Peyer's patch (tissue), 4 donors: ENCODE results near the gene BRF1. TPM values are rescaled to one million over a fixed set of nuclear protein-coding genes. Genes with fewer than 3 reads are reported as not detected.

ENCODE experiments used
- DNase-seq, 3 donors: peaks; one replicate each; pipeline ENCODE4 v3.0.0-alpha.2; 2017 to 2019
- H3K27ac ChIP-seq, 4 donors: fragments of 200-600 bp; sonication (generic); one replicate each; pipeline ENCODE4 v1.5.1; 2016 to 2019
- H3K27me3 ChIP-seq, 2 donors: fragments of 200-600 bp; sonication (generic); one replicate each; pipeline ENCODE4 v1.5.1; 2019
- H3K36me3 ChIP-seq, 3 donors: fragments of 200-600 bp; sonication (generic); one replicate each; pipeline ENCODE4 v1.5.1; 2016 to 2019
- H3K4me1 ChIP-seq, 4 donors: fragments of 200-600 bp; sonication (generic); one replicate each; pipeline ENCODE4 v1.5.1; 2016 to 2019
- H3K4me3 ChIP-seq, 4 donors: fragments of 200-600 bp; sonication (generic); 1 replicate in 3 of 4; 2 replicates in 1 of 4; pipeline ENCODE4 v1.5.1; 2016 to 2019; ENCODE audit warnings: mild to moderate bottlenecking in 1 of 4
- H3K9me3 ChIP-seq, 4 donors: fragments of 200-600 bp; sonication (generic); one replicate each; pipeline ENCODE4 v1.5.1; 2016 to 2019; ENCODE audit warnings: mild to moderate bottlenecking in 1 of 4
- CTCF ChIP-seq, 6 experiments: fragments of 450-650 bp in 4 of 6; fragments of 200-600 bp in 2 of 6; sonication (generic) in 1 of 6; IDR thresholded peaks; one replicate each; pipeline ENCODE4 v1.5.1; 2017 to 2019; ENCODE audit warnings: antibody characterized with exemption in 6 of 6, mild to moderate bottlenecking in 3 of 6, moderate library complexity in 1 of 6
- POLR2A ChIP-seq, 2 donors: fragments of 450-650 bp; IDR thresholded peaks; one replicate each; pipeline ENCODE4 v1.5.1; 2017; ENCODE audit warnings: antibody characterized with exemption in 2 of 2, mild to moderate bottlenecking in 2 of 2, moderate library complexity in 2 of 2
- total RNA-seq, 4 donors: library from RNA; depleted of rRNA; stranded (reverse); fragments of >200 nt; gene quantifications; one replicate each; pipeline ENCODE4 v1.1.0, GENCODE V29; 2016

BRF1 gene
- total RNA-seq, 4 donors from 2014 or later, result 40.8 to 112 (median 90.3) TPM

DNA sequence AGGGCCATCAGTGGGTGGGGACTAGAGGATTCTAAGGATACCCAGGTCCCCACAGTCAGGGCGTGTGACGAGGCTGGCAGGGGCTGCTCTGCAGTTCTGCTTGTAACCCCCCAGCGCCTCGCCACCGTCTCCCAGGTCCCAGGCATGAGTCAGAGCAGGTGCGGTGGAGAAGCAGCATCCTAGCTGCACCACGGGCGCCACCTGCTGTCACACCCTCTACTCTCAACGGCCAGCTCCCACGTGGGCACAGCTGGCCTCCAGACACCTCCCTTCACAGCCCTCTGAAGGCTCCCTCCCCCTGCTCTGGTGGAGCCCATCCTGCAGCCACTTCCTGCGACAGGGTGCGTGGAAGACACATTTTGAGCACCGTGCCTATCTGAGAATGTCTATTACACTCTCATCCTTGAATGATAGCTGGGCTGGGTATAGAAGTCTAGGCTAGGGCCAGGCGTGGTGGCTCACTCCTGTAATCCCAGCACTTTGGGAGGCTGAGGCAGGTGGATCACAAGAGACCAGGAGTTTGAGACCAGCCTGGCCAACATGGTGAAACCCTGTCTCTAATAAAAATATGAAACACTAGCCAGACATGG, 112.8 kb downstream of the BRF1 start:
- Histone ChIP-seq H3K4me1 (no peaks in the 10 kb centered on the region), H3K9me3 (peaks cover 0 to 5% (median 0%) of the 10 kb centered on the region in 4 donors), H3K4me3 (no peak overlapping the region), H3K36me3 (no peaks in the 10 kb centered on the region), H3K27me3 (no peaks in the 10 kb centered on the region), H3K27ac (no peak overlapping the region)
- DNase-seq, result peak in 2 of 3 donors; percentile 81 to 84
- TF ChIP-seq POLR2A (IDR thresholded peaks at IDR 0.05), result no peak
- TF ChIP-seq CTCF (IDR thresholded peaks at IDR 0.05), result peak in 4 of 6 experiments; percentile 13 to 83 (median 71)

GRCh38 chr14:105187116-105187515, 113.7 kb downstream of the BRF1 start:
- TF ChIP-seq POLR2A (IDR thresholded peaks at IDR 0.05) (no peak), CTCF (IDR thresholded peaks at IDR 0.05) (no peak)
- Histone ChIP-seq H3K27ac (no peak overlapping the region), H3K9me3 (peaks cover 0 to 5% (median 0%) of the 10 kb centered on the region in 4 donors), H3K36me3 (no peaks in the 10 kb centered on the region), H3K27me3 (no peaks in the 10 kb centered on the region), H3K4me3 (no peak overlapping the region), H3K4me1 (peaks cover 0 to 6% (median 0%) of the 10 kb centered on the region in 4 donors)
- no peak for DNase-seq

- H3K36me3 ChIP-seq, result no peaks in the 10 kb centered on the region
- no peaks in the 10 kb centered on the region for H3K27me3 ChIP-seq
- peaks cover 0 to 5% (median 0%) of the 10 kb centered on the region in 4 donors for H3K9me3 ChIP-seq
- peaks cover 0 to 15% (median 2%) of the 10 kb centered on the region in 4 donors for H3K4me1 ChIP-seq
- H3K4me3 ChIP-seq, result no peak overlapping the region
- no peak overlapping the region for H3K27ac ChIP-seq
- no peak for DNase-seq
- TF ChIP-seq POLR2A (IDR thresholded peaks at IDR 0.05) (no peak), CTCF (IDR thresholded peaks at IDR 0.05) (no peak)
Measured at GRCh38 chr14:105185973-105186372, 114.8 kb downstream of the BRF1 start.

GRCh38 chr14:105185001-105185400, 115.8 kb downstream of the BRF1 start:
- peaks cover 0 to 5% (median 0%) of the 10 kb centered on the region in 4 donors for H3K9me3 ChIP-seq
- H3K36me3 ChIP-seq, result no peaks in the 10 kb centered on the region
- DNase-seq, result no peak
- no peak overlapping the region for H3K4me3 ChIP-seq
- H3K27ac ChIP-seq, result no peak overlapping the region
- no peaks in the 10 kb centered on the region for H3K27me3 ChIP-seq
- TF ChIP-seq POLR2A (IDR thresholded peaks at IDR 0.05), result no peak
- no peak for TF ChIP-seq CTCF (IDR thresholded peaks at IDR 0.05)
- H3K4me1 ChIP-seq, result peaks cover 4 to 23% (median 6%) of the 10 kb centered on the region in 4 donors

- no peak overlapping the region for H3K4me3 ChIP-seq
- no peak for DNase-seq
Measured at GRCh38 chr14:105184461-105184860, 116.3 kb downstream of the BRF1 start.

More at GRCh38 chr14:105184461-105184860, 116.3 kb downstream of the BRF1 start:
- peaks cover 0 to 5% (median 0%) of the 10 kb centered on the region in 4 donors for H3K9me3 ChIP-seq
- H3K36me3 ChIP-seq, result no peaks in the 10 kb centered on the region
- no peak overlapping the region for H3K27ac ChIP-seq
- no peak for TF ChIP-seq CTCF (IDR thresholded peaks at IDR 0.05)
- TF ChIP-seq POLR2A (IDR thresholded peaks at IDR 0.05), result no peak
- no peaks in the 10 kb centered on the region for H3K27me3 ChIP-seq
- H3K4me1 ChIP-seq, result peaks cover 4 to 28% (median 6%) of the 10 kb centered on the region in 4 donors
